ENCODE measurements around the gene MED25.

- TF ChIP-seq CTCF (IDR thresholded peaks at IDR 0.05), result no peak
- TF ChIP-seq POLR2A (IDR thresholded peaks at IDR 0.05), result no peak
Measured at GRCh38 chr19:49856574-49857021, 38.5 kb downstream of the MED25 start.
